CD4-positive, alpha-beta T cell (primary cell): ENCODE measurements around the gene CHMP3. TPM values are rescaled to one million over a fixed set of nuclear protein-coding genes. Genes with fewer than 3 reads are reported as not detected.

Experiments
- ATAC-seq: fragments of 200-7000 bp; cut with Tn5 transposase; one replicate; pipeline ENCODE4 v1.10.0; 2022; ENCODE audit warnings: mild to moderate bottlenecking; ENCODE audit not compliant: poor library complexity
- CTCF ChIA-PET: fragments of 350-600 bp; sonication (Branson Sonifier 250); formaldehyde crosslinking; loops from one replicate; lab custom pipeline; 2021; ENCODE audit warnings: antibody characterized with exemption, inconsistent platforms; lab: Charles Lee
- POLR2A ChIA-PET: fragments of 350-600 bp; sonication (Branson Sonifier 250); formaldehyde crosslinking; loops from one replicate; lab custom pipeline; 2021; ENCODE audit warnings: antibody characterized with exemption, inconsistent platforms; lab: Charles Lee
- DNase-seq, 14 experiments: peaks; one replicate each; pipeline ENCODE4 v3.0.0-alpha.2; 2013 to 2020; ENCODE audit warnings: mixed read lengths in 2 of 14
- H3K27ac ChIP-seq, 2 donors: one replicate each; pipeline versions ENCODE4 v1.5.1 to v1.7.0; 2013; ENCODE audit warnings: low read length in 2 of 2, low read depth in 1 of 2, mild to moderate bottlenecking in 1 of 2
- H3K27me3 ChIP-seq, 2 experiments: 1 replicate in 1 of 2; 2 replicates in 1 of 2; pipeline versions ENCODE4 v1.6.1 to v1.7.0; 2013; ENCODE audit warnings: low read length in 2 of 2, control low read depth in 1 of 2, mild to moderate bottlenecking in 1 of 2, moderate library complexity in 1 of 2; ENCODE audit not compliant: insufficient read depth in 2 of 2, control insufficient read depth in 1 of 2
- H3K36me3 ChIP-seq: one replicate; pipeline ENCODE4 v1.6.1; 2013; ENCODE audit warnings: low read length, control low read depth; ENCODE audit not compliant: insufficient read depth
- H3K4me1 ChIP-seq: one replicate; pipeline ENCODE4 v1.6.1; 2013; ENCODE audit warnings: low read length, control low read depth; ENCODE audit not compliant: insufficient read depth
- H3K4me3 ChIP-seq: one replicate; pipeline ENCODE4 v1.5.1; 2013; ENCODE audit warnings: mild to moderate bottlenecking, low read length, moderate library complexity
- H3K9me3 ChIP-seq, 2 experiments: 1 replicate in 1 of 2; 2 replicates in 1 of 2; pipeline versions ENCODE4 v1.6.1 to v1.7.0; 2013; ENCODE audit warnings: low read length in 2 of 2, mild to moderate bottlenecking in 2 of 2, control low read depth in 1 of 2, moderate library complexity in 1 of 2; ENCODE audit not compliant: control insufficient read depth in 1 of 2, insufficient read depth in 1 of 2
- H3K27ac Mint-ChIP-seq: one replicate; pipeline ENCODE4 v1.8.0; 2020; ENCODE audit warnings: mixed read lengths
- H3K27me3 Mint-ChIP-seq: one replicate; pipeline ENCODE4 v1.8.0; 2021; ENCODE audit warnings: mixed read lengths
- H3K36me3 Mint-ChIP-seq: one replicate; pipeline ENCODE4 v1.8.0; 2021; ENCODE audit warnings: low read depth, mixed read lengths
- H3K4me1 Mint-ChIP-seq: one replicate; pipeline ENCODE4 v1.8.0; 2021; ENCODE audit warnings: low read depth, mixed read lengths
- H3K4me3 Mint-ChIP-seq: one replicate; pipeline ENCODE4 v1.8.0; 2020; ENCODE audit warnings: mild to moderate bottlenecking, mixed read lengths
- H3K9me3 Mint-ChIP-seq: one replicate; pipeline ENCODE4 v1.8.0; 2020; ENCODE audit warnings: mixed read lengths
- CTCF ChIP-seq: fragments of 200-600 bp; IDR thresholded peaks from one replicate; pipeline ENCODE4 v1.8.0; 2022; ENCODE audit warnings: antibody characterized with exemption, mild to moderate bottlenecking
- intact Hi-C, 2 experiments: fragments of 100-400 bp; cut with DNase I in 1 of 2; cut with micrococcal nuclease in 1 of 2; formaldehyde crosslinking; loops; one replicate each; pipeline versions ENCODE4 v1.15.1 to v1.9.0; 2023 to 2025; cut with DNase I, micrococcal nuclease
- polyA plus RNA-seq, 2 donors: library from polyadenylated mRNA; unstranded; fragments of 120-200 nt; gene quantifications; one replicate each; pipeline ENCODE4 v1.2.1, GENCODE V29; 2013
- total RNA-seq, 174 experiments: library from RNA in 2 of 174; stranded (reverse) in 2 of 174; gene quantifications; one replicate each; pipeline ENCODE4 v1.2.3 and lab custom pipeline; 2021 to 2026

The CHMP3 gene
- 10 to 100 TPM; 61.7 to 65.3 TPM for total RNA-seq
- 72.3 TPM for polyA plus RNA-seq (2013, experiment 1 of 2)
- 74.3 TPM for polyA plus RNA-seq (2013, experiment 2 of 2)
- 16.4 to 67.2 (median 40.6) reads per million in 172 experiments for total RNA-seq (lab: John Stamatoyannopoulos, UW)

GRCh38 chr2:86562922-86563649 lies at the start of gene CHMP3:
Gene CHMP3, minus strand, starts transcription at chr2:86563443. Its CDS starts 95 bp downstream, at chr2:86563348.
- peak within 1 kb of the TSS; percentile 99 for H3K4me3 ChIP-seq
- TF ChIP-seq CTCF, result no peak
- CTCF ChIA-PET, result no interaction called here
- no peaks in the 10 kb centered on the region for H3K9me3 ChIP-seq
- H3K9me3 Mint-ChIP-seq, result no peaks in the 10 kb centered on the region
- H3K27ac Mint-ChIP-seq, result peak within 1 kb of the TSS; percentile 98
- peak within 1 kb of the TSS; percentile 99 to 100 for H3K27ac ChIP-seq
- intact Hi-C loops, result loop anchor here (2.0 to 10.0 kb wide), 5 partner anchors 48 to 368 kb away; partner anchors contain the start of genes RNF103 (in 2 of the 2), IMMT (in 1 of the 2), KDM3A (in 1 of the 2) and MRPL35 (in 1 of the 2)
- H3K27me3 ChIP-seq, result no peaks in the 10 kb centered on the region
- peaks cover 28% of the 10 kb centered on the region for H3K4me1 ChIP-seq
- peak; percentile 90 for ATAC-seq
- peaks cover 25% of the 10 kb centered on the region for H3K36me3 Mint-ChIP-seq
- DNase-seq, result peak; percentile 91 to 99 (median 95)
- peaks cover 39% of the 10 kb centered on the region for H3K4me1 Mint-ChIP-seq
- H3K4me3 Mint-ChIP-seq, result peak within 1 kb of the TSS; percentile 98
- peaks cover 5% of the 10 kb centered on the region for H3K36me3 ChIP-seq
- H3K27me3 Mint-ChIP-seq, result peaks cover 3% of the 10 kb centered on the region
- POLR2A ChIA-PET, result interaction anchor here (0.9 to 4.5 kb wide), 12 partner anchors 11 to 1237 kb away, joined by 3 to 55 read pairs (median 6); partner anchors contain the start of genes KDM3A and RNF103

- intact Hi-C loops, result no loop called here
- POLR2A ChIA-PET, result no interaction called here
- Histone ChIP-seq H3K27ac (no peak overlapping the region), H3K4me1 (no peaks in the 10 kb centered on the region), H3K4me3 (no peak overlapping the region), H3K27me3 (no peaks in the 10 kb centered on the region), H3K36me3 (peaks cover 58% of the 10 kb centered on the region), H3K9me3 (no peaks in the 10 kb centered on the region)
- Mint-ChIP-seq H3K27ac (no peak overlapping the region), H3K36me3 (peaks cover 84% of the 10 kb centered on the region), H3K4me3 (no peak overlapping the region), H3K9me3 (no peaks in the 10 kb centered on the region), H3K4me1 (peaks cover 31% of the 10 kb centered on the region), H3K27me3 (no peaks in the 10 kb centered on the region)
- DNase-seq, result no peak
- CTCF ChIA-PET, result interaction anchor here (0.6 kb wide), 1 partner anchor 52 kb away, joined by 3 read pairs; no protein-coding TSS in a partner anchor
- ATAC-seq, result peak; percentile 29
- no peak for TF ChIP-seq CTCF
Measured at GRCh38 chr2:86610871-86611270, 47.6 kb upstream of the CHMP3 start.

- POLR2A ChIA-PET, result interaction anchor here (1.7 kb wide), 1 partner anchor 14 kb away, joined by 4 read pairs; no protein-coding TSS in a partner anchor
- CTCF ChIA-PET, result interaction anchor here (0.7 kb wide), 1 partner anchor 22 kb away, joined by 3 read pairs; no protein-coding TSS in a partner anchor
Measured at GRCh38 chr2:86608832-86609410, 45.7 kb upstream of the CHMP3 start.

More at GRCh38 chr2:86608832-86609410, 45.7 kb upstream of the CHMP3 start:
- H3K4me1 ChIP-seq, result no peaks in the 10 kb centered on the region
- no peak for ATAC-seq
- peak overlapping the region; percentile 16 for H3K27ac Mint-ChIP-seq
- H3K4me1 Mint-ChIP-seq, result peaks cover 26% of the 10 kb centered on the region
- no peaks in the 10 kb centered on the region for H3K27me3 Mint-ChIP-seq
- H3K27me3 ChIP-seq, result no peaks in the 10 kb centered on the region
- peaks cover 88% of the 10 kb centered on the region for H3K36me3 Mint-ChIP-seq
- no peaks in the 10 kb centered on the region for H3K9me3 ChIP-seq
- no peak for DNase-seq
- no peak for TF ChIP-seq CTCF
- H3K36me3 ChIP-seq, result peaks cover 55% of the 10 kb centered on the region
- H3K4me3 ChIP-seq, result no peak overlapping the region
- H3K27ac ChIP-seq, result no peak overlapping the region
- no peak overlapping the region for H3K4me3 Mint-ChIP-seq
- intact Hi-C loops, result no loop called here
- no peaks in the 10 kb centered on the region for H3K9me3 Mint-ChIP-seq
